Calu3 (cell line): ENCODE measurements around the gene SLC16A10. TPM values are rescaled to one million over a fixed set of nuclear protein-coding genes. Genes with fewer than 3 reads are reported as not detected.

Experiments
- BruUV-seq: library from RNA; stranded (reverse); fragments of 400-500 nt; replicated peaks from 2 replicates; lab custom pipeline; 2021; lab: Mats Ljungman, UMichigan
- CTCF ChIA-PET: fragments of 300-600 bp; sonication (Branson Sonifier 250); formaldehyde crosslinking; loops from one replicate; lab custom pipeline; 2022; ENCODE audit warnings: antibody characterized with exemption; lab: Charles Lee
- DNase-seq: peaks from one replicate; pipeline ENCODE4 v3.0.0; 2022
- H3K27ac Mint-ChIP-seq: one replicate; pipeline ENCODE4 v1.8.0; 2022; ENCODE audit warnings: mixed read lengths; ENCODE audit not compliant: unreplicated experiment
- H3K27me3 Mint-ChIP-seq: one replicate; pipeline ENCODE4 v1.8.0; 2022; ENCODE audit warnings: mixed read lengths; ENCODE audit not compliant: unreplicated experiment
- H3K36me3 Mint-ChIP-seq: one replicate; pipeline ENCODE4 v1.8.0; 2022; ENCODE audit warnings: mild to moderate bottlenecking, moderate library complexity, mixed read lengths; ENCODE audit not compliant: insufficient read depth, unreplicated experiment
- H3K4me1 Mint-ChIP-seq: one replicate; pipeline ENCODE4 v1.8.0; 2022; ENCODE audit warnings: mild to moderate bottlenecking, low read depth, mixed read lengths; ENCODE audit not compliant: unreplicated experiment
- H3K4me3 Mint-ChIP-seq: one replicate; pipeline ENCODE4 v1.8.0; 2022; ENCODE audit warnings: mild to moderate bottlenecking, low read depth, moderate library complexity, mixed read lengths; ENCODE audit not compliant: unreplicated experiment
- H3K9me3 Mint-ChIP-seq: one replicate; pipeline ENCODE4 v1.8.0; 2022; ENCODE audit warnings: low read depth, mixed read lengths; ENCODE audit not compliant: unreplicated experiment
- intact Hi-C: fragments of 100-400 bp; cut with micrococcal nuclease; formaldehyde crosslinking; loops from one replicate; pipeline ENCODE4 v1.10.0; 2022; ENCODE audit not compliant: unreplicated experiment
- total RNA-seq: library from RNA; stranded (reverse); gene quantifications from 2 replicates; pipeline ENCODE4 v1.2.3, GENCODE V29; 2022
- TF ChIP-seq, protein P1 (sequence below): fragments of 200-600 bp; IDR thresholded peaks from one replicate; pipeline ENCODE4 v1.8.0; 2022; ENCODE audit warnings: antibody characterized with exemption; ENCODE audit not compliant: unreplicated experiment

The SLC16A10 gene
- total RNA-seq, 1 experiment from 2014 or later, result 2.6 TPM

DNA sequence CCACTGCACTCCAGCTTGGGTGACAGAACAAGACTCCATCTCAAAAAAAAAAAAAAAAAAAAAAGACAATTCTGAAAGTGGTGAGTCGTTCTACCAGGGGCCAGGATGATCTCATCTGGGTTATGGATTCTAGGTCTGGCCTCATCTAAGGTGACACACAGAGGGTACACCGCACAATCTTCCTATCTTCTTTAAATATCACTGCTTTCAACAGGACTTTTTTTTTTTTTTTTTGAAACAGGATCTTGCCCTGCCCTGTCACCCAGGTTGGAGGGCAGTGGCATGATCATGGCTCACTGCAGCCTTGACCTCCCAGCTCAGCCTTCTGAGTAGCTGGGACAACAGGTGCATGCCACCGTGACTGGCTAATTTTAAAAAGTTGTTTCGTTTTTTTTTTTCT, 67.7 kb downstream of the SLC16A10 start:
- DNase-seq, result no peak
- Mint-ChIP-seq H3K27ac (no peak overlapping the region), H3K36me3 (no peaks in the 10 kb centered on the region), H3K4me3 (no peak overlapping the region), H3K4me1 (no peaks in the 10 kb centered on the region), H3K9me3 (peaks cover 3% of the 10 kb centered on the region), H3K27me3 (no peaks in the 10 kb centered on the region)
- CTCF ChIA-PET, result interaction anchor here (0.7 kb wide), 1 partner anchor 36 kb away, joined by 4 read pairs; no protein-coding TSS in a partner anchor
- intact Hi-C loops, result no loop called here
- TF ChIP-seq, protein P1, sequence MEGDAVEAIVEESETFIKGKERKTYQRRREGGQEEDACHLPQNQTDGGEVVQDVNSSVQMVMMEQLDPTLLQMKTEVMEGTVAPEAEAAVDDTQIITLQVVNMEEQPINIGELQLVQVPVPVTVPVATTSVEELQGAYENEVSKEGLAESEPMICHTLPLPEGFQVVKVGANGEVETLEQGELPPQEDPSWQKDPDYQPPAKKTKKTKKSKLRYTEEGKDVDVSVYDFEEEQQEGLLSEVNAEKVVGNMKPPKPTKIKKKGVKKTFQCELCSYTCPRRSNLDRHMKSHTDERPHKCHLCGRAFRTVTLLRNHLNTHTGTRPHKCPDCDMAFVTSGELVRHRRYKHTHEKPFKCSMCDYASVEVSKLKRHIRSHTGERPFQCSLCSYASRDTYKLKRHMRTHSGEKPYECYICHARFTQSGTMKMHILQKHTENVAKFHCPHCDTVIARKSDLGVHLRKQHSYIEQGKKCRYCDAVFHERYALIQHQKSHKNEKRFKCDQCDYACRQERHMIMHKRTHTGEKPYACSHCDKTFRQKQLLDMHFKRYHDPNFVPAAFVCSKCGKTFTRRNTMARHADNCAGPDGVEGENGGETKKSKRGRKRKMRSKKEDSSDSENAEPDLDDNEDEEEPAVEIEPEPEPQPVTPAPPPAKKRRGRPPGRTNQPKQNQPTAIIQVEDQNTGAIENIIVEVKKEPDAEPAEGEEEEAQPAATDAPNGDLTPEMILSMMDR, result no peak
- BruUV-seq, result no TSS peak

DNA sequence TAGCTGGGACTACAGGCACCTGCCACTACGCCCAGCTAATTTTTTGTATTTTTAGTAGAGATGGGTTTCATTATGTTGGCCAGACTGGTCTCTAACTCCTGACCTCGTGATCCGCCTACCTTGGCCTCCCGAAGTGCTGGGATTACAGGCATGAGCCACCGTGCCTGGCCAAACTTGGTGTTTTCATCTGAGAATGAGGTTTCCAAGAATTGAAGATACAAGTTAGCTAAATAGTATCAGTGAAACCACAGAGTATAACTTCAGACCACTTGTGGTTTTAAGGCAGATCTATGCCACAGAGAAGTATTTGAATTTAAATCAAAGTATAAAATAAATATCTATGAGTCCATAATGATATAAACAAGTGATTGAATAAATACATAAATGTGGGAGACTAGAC, 70.1 kb downstream of the SLC16A10 start:
- CTCF ChIA-PET, result interaction anchor here (0.7 kb wide), 1 partner anchor 694 kb away, joined by 8 read pairs; no protein-coding TSS in a partner anchor
- H3K9me3 Mint-ChIP-seq, result peaks cover 3% of the 10 kb centered on the region
- no peaks in the 10 kb centered on the region for H3K36me3 Mint-ChIP-seq
- no peaks in the 10 kb centered on the region for H3K27me3 Mint-ChIP-seq
- TF ChIP-seq, protein P1, result no peak
- H3K4me3 Mint-ChIP-seq, result no peak overlapping the region
- BruUV-seq, result no TSS peak
- DNase-seq, result no peak
- H3K4me1 Mint-ChIP-seq, result no peaks in the 10 kb centered on the region
- intact Hi-C loops, result no loop called here
- no peak overlapping the region for H3K27ac Mint-ChIP-seq

DNA sequence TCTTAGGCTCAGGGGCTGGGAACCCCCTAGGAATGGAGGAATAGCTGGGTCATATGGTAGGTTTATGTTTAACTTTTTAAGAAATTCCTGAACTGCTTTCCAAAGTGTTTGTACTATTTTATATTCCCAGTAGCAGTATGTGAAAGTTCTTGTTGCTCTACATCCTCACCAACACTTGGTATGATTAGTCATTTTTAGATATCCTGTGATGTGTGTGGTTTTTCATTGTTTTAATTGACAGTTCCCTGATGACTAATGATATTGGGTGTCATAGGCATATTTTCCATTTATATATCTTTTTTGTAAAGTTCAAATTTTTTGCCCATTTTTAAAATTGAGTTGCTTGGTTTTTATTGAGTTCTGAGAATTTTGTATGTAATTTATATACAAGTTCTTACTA, 72.3 kb downstream of the SLC16A10 start:
- no peak for DNase-seq
- no peak overlapping the region for H3K27ac Mint-ChIP-seq
- H3K4me1 Mint-ChIP-seq, result no peaks in the 10 kb centered on the region
- CTCF ChIA-PET, result no interaction called here
- peaks cover 3% of the 10 kb centered on the region for H3K9me3 Mint-ChIP-seq
- H3K36me3 Mint-ChIP-seq, result no peaks in the 10 kb centered on the region
- H3K27me3 Mint-ChIP-seq, result no peaks in the 10 kb centered on the region
- BruUV-seq, result no TSS peak
- TF ChIP-seq, protein P1, result no peak
- H3K4me3 Mint-ChIP-seq, result no peak overlapping the region
- intact Hi-C loops, result no loop called here

DNA sequence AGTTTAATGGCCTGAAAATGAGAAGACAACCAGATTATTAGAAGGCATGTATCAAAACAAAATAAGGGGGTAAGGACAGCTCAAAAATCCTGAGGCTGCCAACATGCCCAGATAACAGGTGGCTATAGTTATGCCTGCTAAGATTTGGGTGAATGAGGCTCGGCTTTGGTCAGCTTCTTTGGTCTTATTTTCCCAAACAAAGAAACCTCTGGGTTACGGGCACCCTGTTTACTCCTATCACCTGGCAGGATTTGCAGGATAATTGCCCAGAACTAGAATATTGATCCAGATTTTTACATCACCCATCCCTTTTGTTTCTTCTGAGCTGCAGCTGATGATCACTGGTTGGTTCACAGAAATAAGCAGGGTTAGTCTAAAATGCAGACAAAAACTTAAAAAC, 74.3 kb downstream of the SLC16A10 start:
- H3K27me3 Mint-ChIP-seq, result no peaks in the 10 kb centered on the region
- no peak overlapping the region for H3K27ac Mint-ChIP-seq
- intact Hi-C loops, result no loop called here
- CTCF ChIA-PET, result no interaction called here
- TF ChIP-seq, protein P1, result no peak
- no peaks in the 10 kb centered on the region for H3K36me3 Mint-ChIP-seq
- no peak for DNase-seq
- BruUV-seq, result no TSS peak
- H3K4me1 Mint-ChIP-seq, result no peaks in the 10 kb centered on the region
- H3K9me3 Mint-ChIP-seq, result peaks cover 3% of the 10 kb centered on the region
- H3K4me3 Mint-ChIP-seq, result no peak overlapping the region
